Activated CD4-positive, alpha-beta T cell treated with anti-CD3 and anti-CD28 coated beads, Interleukin-2, amount 10 ng/mL, durations not matched to agents 7 days and 5 days (primary cell): Measurements from ENCODE around the gene SMIM29. TPM values are rescaled to one million over a fixed set of nuclear protein-coding genes. Genes with fewer than 3 reads are reported as not detected.

Source experiments
- CTCF ChIA-PET: fragments of 350-600 bp; sonication (Branson Sonifier 250); formaldehyde crosslinking; loops from one replicate; lab custom pipeline; 2021; ENCODE audit warnings: antibody characterized with exemption; lab: Charles Lee
- POLR2A ChIA-PET: fragments of 350-600 bp; sonication (Branson Sonifier 250); formaldehyde crosslinking; loops from one replicate; lab custom pipeline; 2021; ENCODE audit warnings: antibody characterized with exemption; lab: Charles Lee
- DNase-seq: peaks from one replicate; pipeline ENCODE4 v3.0.0-alpha.2; 2020
- H3K27ac Mint-ChIP-seq: one replicate; pipeline ENCODE4 v1.8.0; 2021; ENCODE audit warnings: mild to moderate bottlenecking, moderate library complexity, mixed read lengths
- H3K27me3 Mint-ChIP-seq: one replicate; pipeline ENCODE4 v1.8.0; 2021; ENCODE audit warnings: mixed read lengths
- H3K36me3 Mint-ChIP-seq: one replicate; pipeline ENCODE4 v1.8.0; 2021; ENCODE audit warnings: low read depth, mixed read lengths
- H3K4me1 Mint-ChIP-seq: one replicate; pipeline ENCODE4 v1.8.0; 2021; ENCODE audit warnings: mixed read lengths
- H3K4me3 Mint-ChIP-seq: one replicate; pipeline ENCODE4 v1.8.0; 2021; ENCODE audit warnings: mild to moderate bottlenecking, moderate library complexity, mixed read lengths
- H3K9me3 Mint-ChIP-seq: one replicate; pipeline ENCODE4 v1.8.0; 2021; ENCODE audit warnings: mixed read lengths
- total RNA-seq, 2 experiments: library from RNA; stranded (reverse); gene quantifications; one replicate each; pipeline ENCODE4 v1.2.3, GENCODE V29; 2021

SMIM29 gene
- total RNA-seq, 2 experiments from 2014 or later: 22.4 to 23.1 TPM

- CTCF ChIA-PET: interaction anchor here (0.6 to 1.9 kb wide), 4 partner anchors 10 to 31 kb away, joined by 3 to 7 read pairs (median 4); partner anchors contain the start of gene HMGA1
- DNase-seq: no peak
- Mint-ChIP-seq H3K9me3 (no peaks in the 10 kb centered on the region), H3K27me3 (no peaks in the 10 kb centered on the region), H3K36me3 (no peaks in the 10 kb centered on the region), H3K27ac (peak overlapping the region; percentile 50), H3K4me3 (no peak overlapping the region), H3K4me1 (peaks cover 45% of the 10 kb centered on the region)
- POLR2A ChIA-PET: no interaction called here
Measured at GRCh38 chr6:34226731-34227586, 21.8 kb downstream of the SMIM29 start.

GRCh38 chr6:34226066-34226465 is 22.7 kb downstream of the SMIM29 start:
- H3K4me1 Mint-ChIP-seq: peaks cover 45% of the 10 kb centered on the region
- no peak for DNase-seq
- ChIA-PET POLR2A (no interaction called here), CTCF (interaction anchor here (1.3 to 1.9 kb wide), 2 partner anchors 11 to 23 kb away, joined by 4 to 7 read pairs; partner anchors contain the start of gene HMGA1)
- H3K27ac Mint-ChIP-seq: no peak overlapping the region
- H3K36me3 Mint-ChIP-seq: no peaks in the 10 kb centered on the region
- H3K4me3 Mint-ChIP-seq: no peak overlapping the region
- H3K9me3 Mint-ChIP-seq: no peaks in the 10 kb centered on the region
- no peaks in the 10 kb centered on the region for H3K27me3 Mint-ChIP-seq

- Mint-ChIP-seq H3K36me3 (no peaks in the 10 kb centered on the region), H3K27ac (peak overlapping the region; percentile 19), H3K9me3 (no peaks in the 10 kb centered on the region), H3K4me3 (no peak overlapping the region), H3K4me1 (peaks cover 45% of the 10 kb centered on the region), H3K27me3 (no peaks in the 10 kb centered on the region)
- POLR2A ChIA-PET: no interaction called here
- CTCF ChIA-PET: no interaction called here
- no peak for DNase-seq
Measured at GRCh38 chr6:34225551-34225950, 23.3 kb downstream of the SMIM29 start.

GRCh38 chr6:34223956-34224940 is 24.6 kb downstream of the SMIM29 start:
- Mint-ChIP-seq H3K4me3 (peak overlapping the region; percentile 63), H3K36me3 (no peaks in the 10 kb centered on the region), H3K27ac (peak overlapping the region; percentile 81), H3K27me3 (no peaks in the 10 kb centered on the region), H3K4me1 (peaks cover 40% of the 10 kb centered on the region), H3K9me3 (no peaks in the 10 kb centered on the region)
- peak; percentile 93 for DNase-seq
- CTCF ChIA-PET: interaction anchor here (0.7 to 2.0 kb wide), 8 partner anchors 9 to 191 kb away, joined by 3 to 11 read pairs (median 5); partner anchors contain the start of gene HMGA1
- POLR2A ChIA-PET: interaction anchor here (1.3 kb wide), 1 partner anchor 12 kb away, joined by 6 read pairs; the partner anchor contains the start of gene HMGA1

GRCh38 chr6:34223381-34223955 is 25.3 kb downstream of the SMIM29 start:
- DNase-seq: no peak
- peaks cover 41% of the 10 kb centered on the region for H3K4me1 Mint-ChIP-seq
- H3K36me3 Mint-ChIP-seq: no peaks in the 10 kb centered on the region
- H3K27me3 Mint-ChIP-seq: no peaks in the 10 kb centered on the region
- peak overlapping the region; percentile 81 for H3K27ac Mint-ChIP-seq
- POLR2A ChIA-PET: interaction anchor here (1.3 kb wide), 1 partner anchor 13 kb away, joined by 6 read pairs; the partner anchor contains the start of gene HMGA1
- H3K4me3 Mint-ChIP-seq: peak overlapping the region; percentile 38
- H3K9me3 Mint-ChIP-seq: no peaks in the 10 kb centered on the region
- CTCF ChIA-PET: interaction anchor here (0.7 to 2.0 kb wide), 9 partner anchors 9 to 191 kb away, joined by 3 to 11 read pairs (median 5); partner anchors contain the start of gene HMGA1

- H3K36me3 Mint-ChIP-seq: no peaks in the 10 kb centered on the region
- no peak overlapping the region for H3K27ac Mint-ChIP-seq
- ChIA-PET CTCF (interaction anchor here (0.7 to 1.6 kb wide), 3 partner anchors 36 to 533 kb away, joined by 3 read pairs; no protein-coding TSS in a partner anchor), POLR2A (no interaction called here)
- H3K27me3 Mint-ChIP-seq: no peaks in the 10 kb centered on the region
- DNase-seq: no peak
- no peaks in the 10 kb centered on the region for H3K9me3 Mint-ChIP-seq
- H3K4me1 Mint-ChIP-seq: peaks cover 15% of the 10 kb centered on the region
- H3K4me3 Mint-ChIP-seq: no peak overlapping the region
Measured at GRCh38 chr6:34218691-34219090, 30.1 kb downstream of the SMIM29 start.

GRCh38 chr6:34213772-34214171 is 35.0 kb downstream of the SMIM29 start:
- H3K27me3 Mint-ChIP-seq: no peaks in the 10 kb centered on the region
- H3K4me1 Mint-ChIP-seq: peaks cover 4% of the 10 kb centered on the region
- no peak overlapping the region for H3K27ac Mint-ChIP-seq
- no peak for DNase-seq
- H3K9me3 Mint-ChIP-seq: no peaks in the 10 kb centered on the region
- CTCF ChIA-PET: interaction anchor here (0.6 to 0.9 kb wide), 3 partner anchors 9 to 26 kb away, joined by 3 to 5 read pairs (median 4); no protein-coding TSS in a partner anchor
- H3K4me3 Mint-ChIP-seq: no peak overlapping the region
- POLR2A ChIA-PET: no interaction called here
- no peaks in the 10 kb centered on the region for H3K36me3 Mint-ChIP-seq

- ChIA-PET CTCF (interaction anchor here (0.5 to 4.8 kb wide), 3 partner anchors 11 to 759 kb away, joined by 3 to 36 read pairs (median 6); no protein-coding TSS in a partner anchor), POLR2A (no interaction called here)
- no peaks in the 10 kb centered on the region for H3K36me3 Mint-ChIP-seq
- DNase-seq: no peak
- no peaks in the 10 kb centered on the region for H3K27me3 Mint-ChIP-seq
- no peaks in the 10 kb centered on the region for H3K9me3 Mint-ChIP-seq
- no peak overlapping the region for H3K27ac Mint-ChIP-seq
- H3K4me3 Mint-ChIP-seq: no peak overlapping the region
- peaks cover 14% of the 10 kb centered on the region for H3K4me1 Mint-ChIP-seq
Measured at GRCh38 chr6:34207695-34208443, 40.9 kb downstream of the SMIM29 start.

- H3K4me3 Mint-ChIP-seq: no peak overlapping the region
- DNase-seq: no peak
- H3K4me1 Mint-ChIP-seq: peaks cover 14% of the 10 kb centered on the region
- H3K9me3 Mint-ChIP-seq: peaks cover 2% of the 10 kb centered on the region
- H3K27me3 Mint-ChIP-seq: no peaks in the 10 kb centered on the region
- no peak overlapping the region for H3K27ac Mint-ChIP-seq
- no peaks in the 10 kb centered on the region for H3K36me3 Mint-ChIP-seq
- ChIA-PET CTCF (interaction anchor here (4.8 kb wide), 1 partner anchor 10 kb away, joined by 36 read pairs; no protein-coding TSS in a partner anchor), POLR2A (no interaction called here)
Measured at GRCh38 chr6:34206726-34207125, 42.1 kb downstream of the SMIM29 start.

GRCh38 chr6:34205916-34206315 is 42.9 kb downstream of the SMIM29 start:
- DNase-seq: no peak
- ChIA-PET CTCF (interaction anchor here (0.6 to 4.8 kb wide), 3 partner anchors 9 to 43 kb away, joined by 3 to 36 read pairs (median 5); no protein-coding TSS in a partner anchor), POLR2A (no interaction called here)

GRCh38 chr6:34205466-34205865 is 43.3 kb downstream of the SMIM29 start:
- no peak for DNase-seq
- no peak overlapping the region for H3K27ac Mint-ChIP-seq
- no peaks in the 10 kb centered on the region for H3K36me3 Mint-ChIP-seq
- no peak overlapping the region for H3K4me3 Mint-ChIP-seq
- peaks cover 14% of the 10 kb centered on the region for H3K4me1 Mint-ChIP-seq
- ChIA-PET CTCF (interaction anchor here (0.6 to 4.8 kb wide), 3 partner anchors 9 to 43 kb away, joined by 3 to 36 read pairs (median 5); no protein-coding TSS in a partner anchor), POLR2A (no interaction called here)
- H3K27me3 Mint-ChIP-seq: no peaks in the 10 kb centered on the region
- peaks cover 3% of the 10 kb centered on the region for H3K9me3 Mint-ChIP-seq

More at GRCh38 chr6:34205916-34206315, 42.9 kb downstream of the SMIM29 start:
- Mint-ChIP-seq H3K4me3 (no peak overlapping the region), H3K36me3 (no peaks in the 10 kb centered on the region), H3K4me1 (peaks cover 14% of the 10 kb centered on the region), H3K27ac (no peak overlapping the region), H3K9me3 (peaks cover 3% of the 10 kb centered on the region), H3K27me3 (no peaks in the 10 kb centered on the region)
